Neural progenitor cell (in vitro differentiated cells): ENCODE measurements around the gene LAX1.

Experiments
- EZH2phosphoT487 ChIP-seq: fragments of 200-600 bp; sonication (generic); IDR thresholded peaks from 2 replicates; pipeline ENCODE4 v1.6.1; 2017; ENCODE audit warnings: antibody characterized with exemption
- TF ChIP-seq, protein P1 (sequence below): fragments of 200-600 bp; sonication (generic); IDR thresholded peaks from 2 replicates; pipeline ENCODE4 v1.5.1; 2017; ENCODE audit warnings: antibody characterized with exemption, mild to moderate bottlenecking

DNA sequence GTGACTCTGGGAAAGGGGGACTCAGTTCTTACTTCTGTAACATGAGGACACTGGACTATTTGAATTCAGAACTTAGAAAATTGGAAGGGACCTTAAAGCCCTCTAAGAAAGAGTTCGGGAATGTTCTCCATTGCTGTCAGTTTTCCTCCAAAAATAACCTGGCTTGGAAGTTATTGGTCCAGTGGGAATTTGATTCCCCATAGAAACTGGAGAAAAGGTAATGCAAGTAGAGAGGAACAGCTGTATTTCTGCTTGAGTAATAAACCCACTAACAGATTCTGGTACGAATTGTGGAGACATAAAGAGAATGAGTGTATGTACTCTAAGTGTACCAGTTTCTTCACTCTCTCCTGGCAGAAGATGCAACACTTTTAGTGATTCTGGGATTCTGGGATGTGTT is 32.2 kb downstream of the LAX1 start:
- TF ChIP-seq, protein P1, sequence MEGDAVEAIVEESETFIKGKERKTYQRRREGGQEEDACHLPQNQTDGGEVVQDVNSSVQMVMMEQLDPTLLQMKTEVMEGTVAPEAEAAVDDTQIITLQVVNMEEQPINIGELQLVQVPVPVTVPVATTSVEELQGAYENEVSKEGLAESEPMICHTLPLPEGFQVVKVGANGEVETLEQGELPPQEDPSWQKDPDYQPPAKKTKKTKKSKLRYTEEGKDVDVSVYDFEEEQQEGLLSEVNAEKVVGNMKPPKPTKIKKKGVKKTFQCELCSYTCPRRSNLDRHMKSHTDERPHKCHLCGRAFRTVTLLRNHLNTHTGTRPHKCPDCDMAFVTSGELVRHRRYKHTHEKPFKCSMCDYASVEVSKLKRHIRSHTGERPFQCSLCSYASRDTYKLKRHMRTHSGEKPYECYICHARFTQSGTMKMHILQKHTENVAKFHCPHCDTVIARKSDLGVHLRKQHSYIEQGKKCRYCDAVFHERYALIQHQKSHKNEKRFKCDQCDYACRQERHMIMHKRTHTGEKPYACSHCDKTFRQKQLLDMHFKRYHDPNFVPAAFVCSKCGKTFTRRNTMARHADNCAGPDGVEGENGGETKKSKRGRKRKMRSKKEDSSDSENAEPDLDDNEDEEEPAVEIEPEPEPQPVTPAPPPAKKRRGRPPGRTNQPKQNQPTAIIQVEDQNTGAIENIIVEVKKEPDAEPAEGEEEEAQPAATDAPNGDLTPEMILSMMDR: no peak
- no peak for TF ChIP-seq EZH2phosphoT487
